ENCODE results near the gene HPCA. TPM values are rescaled to one million over a fixed set of nuclear protein-coding genes. Genes with fewer than 3 reads are reported as not detected.

HPCA gene
- total RNA-seq, 4 donors from 2014 or later: 0.53 TPM; not detected in 3

DNA sequence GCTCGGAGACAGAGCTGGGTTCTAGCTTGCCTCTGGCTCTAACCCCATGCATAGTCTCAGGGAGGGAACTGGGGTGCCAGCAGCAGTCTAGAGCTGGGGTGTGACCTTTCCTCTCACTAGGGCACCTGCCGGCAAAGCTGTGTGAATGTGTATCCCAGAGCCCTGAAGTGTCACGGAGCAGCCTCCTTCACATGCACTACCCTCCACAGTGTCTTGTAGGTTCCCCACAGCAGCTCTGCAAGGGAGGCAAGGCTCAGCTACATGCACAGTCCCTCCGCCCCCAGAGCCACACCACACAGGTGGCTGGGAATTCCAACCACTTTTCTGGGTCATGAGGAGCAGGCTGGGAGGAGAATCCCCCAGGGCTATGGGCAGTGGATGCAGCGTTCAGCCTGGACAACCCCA is 7.7 kb upstream of the HPCA start:
- Histone ChIP-seq H3K36me3 (no peaks in the 10 kb centered on the region), H3K27me3 (no peaks in the 10 kb centered on the region), H3K9me3 (no peaks in the 10 kb centered on the region), H3K4me1 (peaks cover 0 to 5% (median 0%) of the 10 kb centered on the region in 4 donors), H3K27ac (no peak overlapping the region), H3K4me3 (no peak overlapping the region)
- no peak for DNase-seq
- TF ChIP-seq, protein P1, sequence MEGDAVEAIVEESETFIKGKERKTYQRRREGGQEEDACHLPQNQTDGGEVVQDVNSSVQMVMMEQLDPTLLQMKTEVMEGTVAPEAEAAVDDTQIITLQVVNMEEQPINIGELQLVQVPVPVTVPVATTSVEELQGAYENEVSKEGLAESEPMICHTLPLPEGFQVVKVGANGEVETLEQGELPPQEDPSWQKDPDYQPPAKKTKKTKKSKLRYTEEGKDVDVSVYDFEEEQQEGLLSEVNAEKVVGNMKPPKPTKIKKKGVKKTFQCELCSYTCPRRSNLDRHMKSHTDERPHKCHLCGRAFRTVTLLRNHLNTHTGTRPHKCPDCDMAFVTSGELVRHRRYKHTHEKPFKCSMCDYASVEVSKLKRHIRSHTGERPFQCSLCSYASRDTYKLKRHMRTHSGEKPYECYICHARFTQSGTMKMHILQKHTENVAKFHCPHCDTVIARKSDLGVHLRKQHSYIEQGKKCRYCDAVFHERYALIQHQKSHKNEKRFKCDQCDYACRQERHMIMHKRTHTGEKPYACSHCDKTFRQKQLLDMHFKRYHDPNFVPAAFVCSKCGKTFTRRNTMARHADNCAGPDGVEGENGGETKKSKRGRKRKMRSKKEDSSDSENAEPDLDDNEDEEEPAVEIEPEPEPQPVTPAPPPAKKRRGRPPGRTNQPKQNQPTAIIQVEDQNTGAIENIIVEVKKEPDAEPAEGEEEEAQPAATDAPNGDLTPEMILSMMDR (IDR thresholded peaks at IDR 0.05): no peak

DNA sequence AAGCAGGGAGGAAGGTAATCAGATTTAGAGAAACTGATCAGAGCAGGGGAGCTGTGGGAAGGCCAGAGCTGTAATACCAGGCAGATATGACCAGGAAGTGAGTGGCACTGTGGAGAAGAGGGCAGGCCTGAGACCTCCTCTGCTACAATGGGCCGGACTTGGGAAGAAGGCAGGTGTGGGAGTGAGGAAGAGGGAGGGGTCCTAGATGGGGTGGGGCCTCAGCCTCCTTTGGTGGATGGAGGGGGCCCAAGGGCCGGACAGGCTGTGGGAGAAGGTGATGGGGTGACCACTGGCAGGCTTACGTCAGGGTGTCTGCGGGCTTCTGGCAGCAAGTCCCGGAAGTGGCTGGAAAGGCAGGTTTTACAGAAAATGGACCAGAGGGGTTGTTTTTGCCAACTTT is 5.0 kb upstream of the HPCA start:
- DNase-seq: no peak
- Histone ChIP-seq H3K9me3 (no peaks in the 10 kb centered on the region), H3K27ac (no peak overlapping the region), H3K4me3 (no peak overlapping the region), H3K4me1 (peaks cover 0 to 13% (median 1%) of the 10 kb centered on the region in 4 donors), H3K27me3 (peaks cover 0 to 7% of the 10 kb centered on the region in 2 donors), H3K36me3 (no peaks in the 10 kb centered on the region)
- TF ChIP-seq, protein P1 (IDR thresholded peaks at IDR 0.05): no peak
- no peak for TF ChIP-seq POLR2A (IDR thresholded peaks at IDR 0.05)

DNA sequence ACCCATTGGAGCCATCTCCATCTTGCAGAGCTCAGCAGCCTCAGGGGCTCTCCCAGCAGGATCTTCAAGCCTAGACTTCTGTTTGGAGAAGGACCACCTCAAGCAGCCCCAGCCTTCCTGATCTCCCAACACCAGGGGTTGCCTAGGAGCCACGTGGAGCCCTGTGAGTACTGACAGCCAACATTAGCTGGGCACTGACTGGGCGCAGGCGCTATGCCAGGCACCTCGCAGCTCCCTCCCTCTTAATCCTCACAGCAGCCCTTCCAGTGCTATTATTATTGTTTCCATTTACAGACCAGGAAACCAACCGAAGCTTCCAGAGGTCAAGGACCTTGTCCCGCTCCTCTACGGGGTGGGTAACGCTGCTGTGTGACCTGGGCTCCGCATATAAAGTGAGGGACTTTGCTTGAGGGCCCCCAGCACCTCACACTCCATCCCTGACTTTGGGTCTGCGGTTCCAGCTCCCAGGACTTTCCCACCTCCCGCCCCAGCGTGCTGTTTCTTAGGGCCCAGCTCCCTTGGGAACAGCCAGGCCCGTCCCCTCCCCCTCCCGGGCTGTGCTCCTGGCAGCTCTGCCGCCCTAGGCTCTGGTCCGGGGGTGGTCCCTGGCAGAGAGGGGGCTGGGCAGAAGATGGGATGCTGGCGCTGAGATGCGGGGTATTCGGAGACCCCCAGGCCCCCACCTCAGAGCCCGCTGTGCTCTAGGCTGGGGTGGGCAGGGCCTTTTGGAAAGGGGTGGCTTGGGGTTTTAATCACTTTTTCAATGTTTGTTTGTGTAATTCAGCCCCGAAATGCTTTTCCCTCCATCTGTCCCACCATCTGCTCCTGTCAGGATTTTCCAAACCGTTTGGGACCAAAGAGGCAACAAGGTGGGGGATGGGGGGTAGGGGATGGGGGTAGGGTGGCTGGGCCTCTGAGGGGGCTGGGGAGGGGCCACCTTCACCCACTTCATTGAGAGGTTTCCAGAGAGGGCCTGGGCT is 4.1 kb upstream of the HPCA start:
- H3K9me3 ChIP-seq: no peaks in the 10 kb centered on the region
- DNase-seq: peak in 1 of 3 donors; percentile 36
- no peaks in the 10 kb centered on the region for H3K36me3 ChIP-seq
- peaks cover 0 to 19% (median 3%) of the 10 kb centered on the region in 4 donors for H3K4me1 ChIP-seq
- no peak overlapping the region for H3K4me3 ChIP-seq
- TF ChIP-seq, protein P1 (IDR thresholded peaks at IDR 0.05): no peak
- no peak for TF ChIP-seq POLR2A (IDR thresholded peaks at IDR 0.05)
- H3K27ac ChIP-seq: no peak overlapping the region
- H3K27me3 ChIP-seq: peaks cover 0 to 15% of the 10 kb centered on the region in 2 donors

DNA sequence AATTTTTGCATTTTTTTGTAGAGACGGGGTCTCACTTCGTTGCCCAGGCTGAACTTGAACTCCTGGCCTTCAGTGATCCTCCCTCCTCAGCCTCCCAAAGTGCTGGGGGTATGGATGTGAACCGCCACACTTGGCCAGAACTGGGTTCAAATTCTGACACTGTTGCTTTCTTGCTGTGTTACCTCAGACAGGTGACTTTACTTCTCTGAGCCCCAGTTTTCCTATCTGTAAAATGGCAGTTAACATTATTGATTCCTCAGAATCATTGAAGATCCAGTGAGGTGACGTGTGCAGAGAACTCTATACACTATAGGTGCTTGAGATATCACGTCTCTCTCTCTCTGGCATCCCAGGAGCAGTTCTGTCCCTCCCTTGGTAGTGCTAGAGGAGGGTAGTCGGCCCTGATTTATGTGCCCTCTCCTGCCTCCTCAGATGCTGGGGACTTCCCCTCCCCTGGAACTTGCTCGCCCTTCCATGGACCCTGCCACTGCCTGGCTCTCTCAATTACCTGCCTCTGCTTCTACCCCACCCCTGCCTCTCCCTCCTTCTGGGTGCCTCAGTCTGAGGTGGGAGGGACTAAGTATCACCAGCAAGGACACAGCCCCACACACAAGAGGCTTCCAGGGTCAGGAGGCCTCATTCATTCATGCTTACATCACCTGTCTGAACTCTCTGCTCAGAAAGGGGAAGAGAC is 2.8 kb upstream of the HPCA start:
- no peak for TF ChIP-seq POLR2A (IDR thresholded peaks at IDR 0.05)
- TF ChIP-seq, protein P1 (IDR thresholded peaks at IDR 0.05): no peak
- Histone ChIP-seq H3K4me3 (no peak overlapping the region), H3K36me3 (no peaks in the 10 kb centered on the region), H3K27me3 (peaks cover 0 to 16% of the 10 kb centered on the region in 2 donors), H3K4me1 (peaks cover 0 to 19% (median 3%) of the 10 kb centered on the region in 4 donors), H3K9me3 (no peaks in the 10 kb centered on the region), H3K27ac (no peak overlapping the region)
- DNase-seq: no peak

DNA sequence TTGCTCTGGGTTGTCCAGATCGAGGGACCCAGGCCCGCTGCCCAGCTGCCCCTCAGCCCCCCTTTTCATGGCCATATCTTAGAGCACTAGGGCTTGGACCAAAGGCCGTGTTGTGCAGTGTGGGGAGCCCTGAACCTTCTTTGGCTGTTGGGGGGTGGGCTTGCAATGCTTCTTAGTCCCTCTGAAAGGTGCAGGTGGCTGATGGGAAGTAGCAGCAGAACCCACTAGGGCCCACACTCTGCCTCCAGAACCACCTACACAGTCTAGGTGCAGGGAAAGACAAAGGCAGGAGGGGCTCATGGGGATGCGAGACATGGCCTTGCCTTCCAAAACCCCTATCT is 2.3 kb upstream of the HPCA start:
- peaks cover 0 to 19% (median 3%) of the 10 kb centered on the region in 4 donors for H3K4me1 ChIP-seq
- H3K9me3 ChIP-seq: no peaks in the 10 kb centered on the region
- H3K27ac ChIP-seq: no peak overlapping the region
- no peak for DNase-seq
- H3K36me3 ChIP-seq: no peaks in the 10 kb centered on the region
- peaks cover 0 to 16% of the 10 kb centered on the region in 2 donors for H3K27me3 ChIP-seq
- no peak overlapping the region for H3K4me3 ChIP-seq
- TF ChIP-seq POLR2A (IDR thresholded peaks at IDR 0.05): no peak
- TF ChIP-seq, protein P1 (IDR thresholded peaks at IDR 0.05): no peak

Data from Peyer's patch (tissue), 4 donors.